Trophoblast cell (in vitro differentiated cells and primary cell): ENCODE results near the gene BTBD9.

Experiments
- DNase-seq, 2 donors: peaks; one replicate each; pipeline ENCODE4 v3.0.0-alpha.2; 2016
- H2AFZ ChIP-seq: 2 replicates; pipeline ENCODE4 v1.6.1; 2013; ENCODE audit warnings: low read length, moderate library complexity, mild to moderate bottlenecking; ENCODE audit not compliant: insufficient read depth, poor library complexity
- H2AK5ac ChIP-seq: 2 replicates; pipeline ENCODE4 v1.6.1; 2013; ENCODE audit warnings: mild to moderate bottlenecking, low read length
- H2BK120ac ChIP-seq: 2 replicates; pipeline ENCODE4 v1.6.1; 2013; ENCODE audit warnings: low read length, mild to moderate bottlenecking, moderate library complexity; ENCODE audit not compliant: insufficient read depth, poor library complexity
- H2BK12ac ChIP-seq: 2 replicates; pipeline ENCODE4 v1.6.1; 2013; ENCODE audit warnings: mild to moderate bottlenecking, low read length, moderate library complexity
- H2BK5ac ChIP-seq: 2 replicates; pipeline ENCODE4 v1.6.1; 2013; ENCODE audit warnings: low read length, low read depth, moderate library complexity, mild to moderate bottlenecking; ENCODE audit not compliant: poor library complexity
- H3K14ac ChIP-seq: 2 replicates; pipeline ENCODE4 v1.6.1; 2013; ENCODE audit warnings: mild to moderate bottlenecking, low read length
- H3K18ac ChIP-seq: 2 replicates; pipeline ENCODE4 v1.6.1; 2013; ENCODE audit warnings: mild to moderate bottlenecking, low read length
- H3K23ac ChIP-seq: 2 replicates; pipeline ENCODE4 v1.6.1; 2013; ENCODE audit warnings: low read length
- H3K27ac ChIP-seq: 2 replicates; pipeline ENCODE4 v1.5.1; 2013; ENCODE audit warnings: low read depth, mild to moderate bottlenecking, inconsistent platforms, low read length, moderate library complexity
- H3K27me3 ChIP-seq: 2 replicates; pipeline ENCODE4 v1.6.1; 2013; ENCODE audit warnings: inconsistent platforms, mild to moderate bottlenecking, low read length, moderate library complexity; ENCODE audit not compliant: insufficient read depth
- H3K36me3 ChIP-seq, 2 experiments: 1 replicate in 1 of 2; 2 replicates in 1 of 2; pipeline ENCODE4 v1.6.1; 2013; ENCODE audit warnings: low read length in 2 of 2, mild to moderate bottlenecking in 2 of 2, moderate library complexity in 1 of 2; ENCODE audit not compliant: insufficient read depth in 2 of 2, control insufficient read depth in 1 of 2
- H3K4ac ChIP-seq: 2 replicates; pipeline ENCODE4 v1.6.1; 2013; ENCODE audit warnings: low read depth, mild to moderate bottlenecking, low read length, moderate library complexity
- H3K4me1 ChIP-seq, 2 experiments: 1 replicate in 1 of 2; 2 replicates in 1 of 2; pipeline ENCODE4 v1.6.1; 2013; ENCODE audit warnings: low read length in 2 of 2, mild to moderate bottlenecking in 2 of 2, moderate library complexity in 1 of 2; ENCODE audit not compliant: insufficient read depth in 2 of 2, control insufficient read depth in 1 of 2
- H3K4me2 ChIP-seq: 2 replicates; pipeline ENCODE4 v1.6.1; 2013; ENCODE audit warnings: inconsistent platforms, mild to moderate bottlenecking, low read length, moderate library complexity
- H3K4me3 ChIP-seq: 2 replicates; pipeline ENCODE4 v1.5.1; 2013; ENCODE audit warnings: mild to moderate bottlenecking, low read depth, low read length, inconsistent platforms
- H3K79me1 ChIP-seq: one replicate; pipeline ENCODE4 v1.6.1; 2013; ENCODE audit warnings: low read length
- H3K79me2 ChIP-seq: 2 replicates; pipeline ENCODE4 v1.6.1; 2013; ENCODE audit warnings: low read length, mild to moderate bottlenecking; ENCODE audit not compliant: control insufficient read depth, insufficient read depth, poor library complexity
- H3K9ac ChIP-seq: 2 replicates; pipeline ENCODE4 v1.6.1; 2013; ENCODE audit warnings: mild to moderate bottlenecking, low read length
- H3K9me3 ChIP-seq: 2 replicates; pipeline ENCODE4 v1.6.1; 2013; ENCODE audit warnings: low read depth, mild to moderate bottlenecking, control low read depth, inconsistent platforms, low read length; ENCODE audit not compliant: insufficient read depth
- H4K12ac ChIP-seq: 2 replicates; pipeline ENCODE4 v1.6.1; 2013; ENCODE audit warnings: low read depth, mild to moderate bottlenecking, low read length, moderate library complexity
- H4K8ac ChIP-seq: 2 replicates; pipeline ENCODE4 v1.6.1; 2013; ENCODE audit warnings: low read depth, mild to moderate bottlenecking, low read length, moderate library complexity
- H4K91ac ChIP-seq: one replicate; pipeline ENCODE4 v1.6.1; 2013; ENCODE audit warnings: low read depth, mild to moderate bottlenecking, low read length, moderate library complexity
- WGBS: extraction: QIAGEN DNeasy Blood & Tissue Kit; methylation state at CpG from one replicate; pipeline ENCODE4 v1.1.7; 2013; ENCODE audit warnings: missing lambda C conversion rate; ENCODE audit not compliant: insufficient read length, insufficient coverage; ENCODE audit errors: extremely low coverage; 5-methylcytosine and 5-hydroxymethylcytosine counted together

BTBD9 gene

GRCh38 chr6:38673397-38674165 lies 33.9 kb upstream of the BTBD9 start:
- DNase-seq, result no peak
- H3K79me1 ChIP-seq, result no peaks in the 10 kb centered on the region
- H3K27me3 ChIP-seq, result no peaks in the 10 kb centered on the region
- no peak overlapping the region for H2AFZ ChIP-seq
- no peaks in the 10 kb centered on the region for H3K9me3 ChIP-seq
- peaks cover 5 to 10% of the 10 kb centered on the region in 2 experiments for H3K36me3 ChIP-seq
- no peak overlapping the region for H2BK5ac ChIP-seq
- no peak overlapping the region for H2AK5ac ChIP-seq
- H3K9ac ChIP-seq, result no peak overlapping the region
- no peak overlapping the region for H3K4ac ChIP-seq
- no peak overlapping the region for H3K18ac ChIP-seq
- no peak overlapping the region for H4K91ac ChIP-seq
- H3K4me2 ChIP-seq, result no peak overlapping the region
- no peaks in the 10 kb centered on the region for H3K4me1 ChIP-seq
- H3K4me3 ChIP-seq, result no peak overlapping the region
- no peak overlapping the region for H4K12ac ChIP-seq
- no peak overlapping the region for H2BK12ac ChIP-seq
- no peak overlapping the region for H3K27ac ChIP-seq
- H3K23ac ChIP-seq, result no peak overlapping the region
- WGBS, result no CpG with 5 or more reads among the region's 9 CpGs
- no peak overlapping the region for H3K14ac ChIP-seq
- no peaks in the 10 kb centered on the region for H3K79me2 ChIP-seq
- no peak overlapping the region for H2BK120ac ChIP-seq
- H4K8ac ChIP-seq, result no peak overlapping the region

- Histone ChIP-seq H4K8ac (no peak overlapping the region), H3K4ac (no peak overlapping the region), H3K36me3 (peaks cover 0 to 4% of the 10 kb centered on the region in 2 experiments), H2AFZ (no peak overlapping the region), H3K4me3 (no peak overlapping the region), H4K91ac (no peak overlapping the region), H3K4me1 (no peaks in the 10 kb centered on the region), H2BK120ac (no peak overlapping the region), H3K9me3 (no peaks in the 10 kb centered on the region), H3K79me2 (no peaks in the 10 kb centered on the region), H3K9ac (no peak overlapping the region), H3K27me3 (no peaks in the 10 kb centered on the region), H3K27ac (no peak overlapping the region), H2BK5ac (no peak overlapping the region), H2BK12ac (no peak overlapping the region), H3K4me2 (no peak overlapping the region), H3K14ac (no peak overlapping the region), H3K79me1 (no peaks in the 10 kb centered on the region), H4K12ac (no peak overlapping the region), H2AK5ac (no peak overlapping the region), H3K18ac (no peak overlapping the region), H3K23ac (no peak overlapping the region)
- WGBS, result no CpG with 5 or more reads among the region's 2 CpGs
- DNase-seq, result peak; percentile 38 to 80
These were observed 32.2 kb upstream of the BTBD9 start for GRCh38 chr6:38671885-38672467.

- no peak overlapping the region for H3K9ac ChIP-seq
- WGBS, result no CpG with 5 or more reads among the region's 3 CpGs
- no peak overlapping the region for H3K14ac ChIP-seq
- no peaks in the 10 kb centered on the region for H3K9me3 ChIP-seq
- no peak overlapping the region for H2BK5ac ChIP-seq
- H3K4me1 ChIP-seq, result no peaks in the 10 kb centered on the region
- H3K23ac ChIP-seq, result no peak overlapping the region
- H3K27ac ChIP-seq, result no peak overlapping the region
- H3K4me3 ChIP-seq, result no peak overlapping the region
- H4K8ac ChIP-seq, result no peak overlapping the region
- H3K4me2 ChIP-seq, result no peak overlapping the region
- H4K91ac ChIP-seq, result no peak overlapping the region
- H3K36me3 ChIP-seq, result no peaks in the 10 kb centered on the region
- H2AK5ac ChIP-seq, result no peak overlapping the region
- no peak overlapping the region for H2BK12ac ChIP-seq
- H4K12ac ChIP-seq, result no peak overlapping the region
- no peak overlapping the region for H3K4ac ChIP-seq
- no peaks in the 10 kb centered on the region for H3K27me3 ChIP-seq
- no peak overlapping the region for H2AFZ ChIP-seq
- H2BK120ac ChIP-seq, result no peak overlapping the region
- no peaks in the 10 kb centered on the region for H3K79me1 ChIP-seq
- DNase-seq, result no peak
- H3K18ac ChIP-seq, result no peak overlapping the region
- H3K79me2 ChIP-seq, result no peaks in the 10 kb centered on the region
These were observed 18.9 kb upstream of the BTBD9 start for GRCh38 chr6:38658418-38659167.

DNA sequence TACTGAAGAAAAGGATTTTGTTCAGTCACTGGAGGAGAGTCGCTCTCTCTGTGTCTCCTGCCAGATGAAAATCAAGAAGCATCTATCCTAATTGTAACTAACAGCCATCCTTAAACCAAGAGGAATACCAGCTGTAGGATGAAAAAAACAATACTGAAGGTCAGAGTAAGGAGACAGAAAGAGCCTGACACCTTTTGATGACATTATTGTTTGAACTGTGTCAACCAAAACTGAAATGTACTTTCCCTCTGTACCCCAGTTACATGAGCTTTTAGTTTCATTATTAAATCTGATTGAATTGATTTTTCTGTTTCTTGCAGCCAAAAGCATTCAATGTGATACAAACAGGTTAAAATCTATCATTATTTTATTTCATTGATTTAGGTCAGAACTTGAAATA lies 17.2 kb upstream of the BTBD9 start:
- Histone ChIP-seq H2AK5ac (no peak overlapping the region), H3K23ac (no peak overlapping the region), H3K9ac (no peak overlapping the region), H3K27ac (no peak overlapping the region), H2BK5ac (no peak overlapping the region), H4K12ac (no peak overlapping the region), H3K36me3 (no peaks in the 10 kb centered on the region), H3K9me3 (no peaks in the 10 kb centered on the region), H2BK12ac (no peak overlapping the region), H3K79me1 (no peaks in the 10 kb centered on the region), H3K14ac (no peak overlapping the region), H3K27me3 (no peaks in the 10 kb centered on the region), H3K4me2 (no peak overlapping the region), H3K4me1 (no peaks in the 10 kb centered on the region), H4K91ac (no peak overlapping the region), H3K4me3 (no peak overlapping the region), H2BK120ac (no peak overlapping the region), H3K4ac (no peak overlapping the region), H3K18ac (no peak overlapping the region), H2AFZ (no peak overlapping the region), H3K79me2 (no peaks in the 10 kb centered on the region), H4K8ac (no peak overlapping the region)
- DNase-seq, result no peak
- WGBS, result no CpG with 5 or more reads among the region's 1 CpG
